Thoracic aorta (tissue), 2 donors: ENCODE data around the gene TRAF2. TPM values are rescaled to one million over a fixed set of nuclear protein-coding genes. Genes with fewer than 3 reads are reported as not detected.
A peak's percentile ranks its signal among the peaks of the same experiment; 100 is the strongest.

Experiments used
- ATAC-seq: fragments of 150-250 bp; one replicate; pipeline ENCODE4 v1.8.0; 2017; ENCODE audit warnings: low read depth; ENCODE audit not compliant: insufficient number of reproducible peaks, low FRiP score
- DNase-seq: peaks from one replicate; pipeline ENCODE4 v3.0.0-alpha.2; 2020; ENCODE audit warnings: low spot score
- H3K27ac ChIP-seq, 2 donors: fragments of 200-600 bp; sonication (generic); 1 replicate in 1 of 2; 2 replicates in 1 of 2; pipeline ENCODE4 v1.5.1; 2016; ENCODE audit warnings: mild to moderate bottlenecking in 2 of 2, moderate library complexity in 2 of 2
- H3K27me3 ChIP-seq: fragments of 200-600 bp; sonication (generic); replicated peaks from 2 replicates; pipeline ENCODE4 v1.6.0; 2016; ENCODE audit warnings: mild to moderate bottlenecking; ENCODE audit not compliant: insufficient read depth
- H3K36me3 ChIP-seq: fragments of 200-600 bp; sonication (generic); one replicate; pipeline ENCODE4 v1.5.1; 2016
- H3K4me1 ChIP-seq, 2 donors: fragments of 200-600 bp; sonication (generic); 1 replicate in 1 of 2; 2 replicates in 1 of 2; pipeline versions ENCODE4 v1.5.1 to v1.6.0; 2016; ENCODE audit warnings: low read depth in 2 of 2, mild to moderate bottlenecking in 1 of 2; ENCODE audit not compliant: control insufficient read depth in 1 of 2
- H3K4me3 ChIP-seq: fragments of 200-600 bp; sonication (generic); 2 replicates; pipeline ENCODE4 v1.5.1; 2016; ENCODE audit warnings: mild to moderate bottlenecking
- H3K9me3 ChIP-seq: fragments of 200-600 bp; sonication (generic); 2 replicates; pipeline ENCODE4 v1.5.1; 2016
- CTCF ChIP-seq: fragments of 200-600 bp; sonication (generic); IDR thresholded peaks from one replicate; pipeline ENCODE4 v1.5.1; 2019; ENCODE audit warnings: antibody characterized with exemption
- total RNA-seq, 2 donors: library from RNA; depleted of rRNA; stranded (reverse); fragments of >200 nt; gene quantifications; one replicate each; pipeline versions ENCODE4 v1.1.0 to v1.2.3, GENCODE V29; 2016

TRAF2 gene
- total RNA-seq, 2 donors from 2014 or later = 11.6 to 12.9 TPM

GRCh38 chr9:136920734-136921231 is 34.5 kb downstream of the TRAF2 start:
- DNase-seq = no peak
- no peak for ATAC-seq
- TF ChIP-seq CTCF = no peak
- H3K4me3 ChIP-seq = no peak overlapping the region
- H3K4me1 ChIP-seq = peaks cover 5 to 23% of the 10 kb centered on the region in 2 donors
- H3K27me3 ChIP-seq = no peaks in the 10 kb centered on the region
- H3K9me3 ChIP-seq = no peaks in the 10 kb centered on the region
- peaks cover 16% of the 10 kb centered on the region for H3K36me3 ChIP-seq
- peak overlapping the region in 1 of 2 donors; percentile 77 for H3K27ac ChIP-seq

GRCh38 chr9:136921307-136921706 is 35.0 kb downstream of the TRAF2 start:
- peaks cover 18% of the 10 kb centered on the region for H3K36me3 ChIP-seq
- no peak for ATAC-seq

GRCh38 chr9:136921718-136922117 is 35.4 kb downstream of the TRAF2 start:
- no peak for TF ChIP-seq CTCF
- Histone ChIP-seq H3K27me3 (no peaks in the 10 kb centered on the region), H3K9me3 (no peaks in the 10 kb centered on the region), H3K4me3 (no peak overlapping the region), H3K4me1 (peaks cover 5 to 23% of the 10 kb centered on the region in 2 donors), H3K36me3 (peaks cover 18% of the 10 kb centered on the region), H3K27ac (peak overlapping the region; percentile 51 to 77)
- no peak for ATAC-seq
- DNase-seq = no peak

More at GRCh38 chr9:136921307-136921706, 35.0 kb downstream of the TRAF2 start:
- no peak for DNase-seq
- Histone ChIP-seq H3K4me1 (peaks cover 5 to 23% of the 10 kb centered on the region in 2 donors), H3K27ac (peak overlapping the region in 1 of 2 donors; percentile 77), H3K27me3 (no peaks in the 10 kb centered on the region), H3K4me3 (no peak overlapping the region), H3K9me3 (no peaks in the 10 kb centered on the region)
- no peak for TF ChIP-seq CTCF

- ATAC-seq (no peak), DNase-seq (no peak)
- Histone ChIP-seq H3K36me3 (peaks cover 15% of the 10 kb centered on the region), H3K27ac (peak overlapping the region; percentile 51 to 77), H3K4me3 (no peak overlapping the region), H3K27me3 (no peaks in the 10 kb centered on the region), H3K4me1 (peaks cover 5 to 23% of the 10 kb centered on the region in 2 donors), H3K9me3 (no peaks in the 10 kb centered on the region)
- TF ChIP-seq CTCF = no peak
These were observed 36.2 kb downstream of the TRAF2 start for GRCh38 chr9:136922540-136922939.

GRCh38 chr9:136923881-136924280 is 37.6 kb downstream of the TRAF2 start:
- H3K27ac ChIP-seq = no peak overlapping the region
- no peaks in the 10 kb centered on the region for H3K27me3 ChIP-seq
- DNase-seq (no peak), ATAC-seq (no peak)
- TF ChIP-seq CTCF = no peak
- no peak overlapping the region for H3K4me3 ChIP-seq
- H3K4me1 ChIP-seq = peaks cover 5 to 23% of the 10 kb centered on the region in 2 donors
- H3K36me3 ChIP-seq = peaks cover 15% of the 10 kb centered on the region
- no peaks in the 10 kb centered on the region for H3K9me3 ChIP-seq
